Thyroid gland (tissue), 4 donors: ENCODE results near the gene PRR12. TPM values are rescaled to one million over a fixed set of nuclear protein-coding genes. Genes with fewer than 3 reads are reported as not detected.

Source experiments
- DNase-seq, 2 donors: peaks; one replicate each; pipeline ENCODE4 v3.0.0-alpha.2; 2019
- H3K27ac ChIP-seq, 3 donors: fragments of 200-600 bp; sonication (generic); 1 replicate in 2 of 3; 2 replicates in 1 of 3; pipeline ENCODE4 v1.5.1; 2016 to 2019; ENCODE audit warnings: mild to moderate bottlenecking in 1 of 3, moderate library complexity in 1 of 3
- H3K27me3 ChIP-seq: fragments of 200-600 bp; sonication (generic); one replicate; pipeline ENCODE4 v1.5.1; 2019
- H3K36me3 ChIP-seq, 2 donors: fragments of 200-600 bp; sonication (generic); one replicate each; pipeline ENCODE4 v1.5.1; 2016 to 2019
- H3K4me1 ChIP-seq, 2 donors: fragments of 200-600 bp; sonication (generic); one replicate each; pipeline ENCODE4 v1.5.1; 2017 to 2019
- H3K4me3 ChIP-seq, 3 donors: fragments of 200-600 bp; sonication (generic); replicated peaks in 1 of 3; 1 replicate in 2 of 3; 2 replicates in 1 of 3; pipeline ENCODE4 v1.5.1; 2016; ENCODE audit warnings: mild to moderate bottlenecking in 1 of 3
- H3K9me3 ChIP-seq: fragments of 200-600 bp; sonication (generic); one replicate; pipeline ENCODE4 v1.5.1; 2017
- CTCF ChIP-seq, 6 experiments: fragments of 200-600 bp in 3 of 6; fragments of 450-650 bp in 3 of 6; sonication (generic) in 3 of 6; IDR thresholded peaks; one replicate each; pipeline ENCODE4 v1.5.1; 2016 to 2019; ENCODE audit warnings: antibody characterized with exemption in 6 of 6, mild to moderate bottlenecking in 2 of 6, inconsistent platforms in 1 of 6, moderate library complexity in 1 of 6
- POLR2A ChIP-seq, 2 donors: fragments of 450-650 bp; IDR thresholded peaks; one replicate each; pipeline ENCODE4 v1.6.1; 2017; ENCODE audit warnings: antibody characterized with exemption in 2 of 2, mild to moderate bottlenecking in 2 of 2, moderate library complexity in 1 of 2
- WGBS, 2 donors: methylation state at CpG; one replicate each; pipeline ENCODE4 v1.1.5; 2017; 5-methylcytosine and 5-hydroxymethylcytosine counted together
- intact Hi-C: fragments of 100-400 bp; cut with DNase I; formaldehyde crosslinking; loops from one replicate; pipeline ENCODE4 v1.15.1; 2023
- total RNA-seq, 4 donors: library from RNA; depleted of rRNA; stranded (reverse); fragments of >200 nt; gene quantifications; one replicate each; pipeline ENCODE4 v1.2.3, GENCODE V29; 2016

PRR12 gene
- total RNA-seq, 4 donors from 2014 or later: 7.3 to 15.6 (median 12.4) TPM

- Histone ChIP-seq H3K36me3 (no peaks in the 10 kb centered on the region), H3K9me3 (no peaks in the 10 kb centered on the region), H3K4me1 (peaks cover 25 to 57% of the 10 kb centered on the region in 2 donors), H3K27me3 (no peaks in the 10 kb centered on the region), H3K27ac (peak within 1 kb of the TSS; percentile 95 to 98 (median 96)), H3K4me3 (peak within 1 kb of the TSS; percentile 5 to 75 (median 72))
- 0 to 1% methylated on average over 45 to 48 of the region's 51 CpGs for WGBS, 2 donors
- peak; percentile 100 for DNase-seq
- TF ChIP-seq POLR2A (IDR thresholded peaks at IDR 0.05): peak in 1 of 2 donors; percentile 92
- TF ChIP-seq CTCF (IDR thresholded peaks at IDR 0.05): no peak
- intact Hi-C loops: no loop called here
Observed at GRCh38 chr19:49640113-49640898, 49.3 kb downstream of the PRR12 start, which contains the start of gene RRAS. RRAS (minus strand) TSS chr19:49640143; CDS start chr19:49640098, 45 bp downstream.

GRCh38 chr19:49641688-49642491 is 50.9 kb downstream of the PRR12 start, which contains the start of gene SCAF1:
SCAF1 (plus strand) TSS chr19:49642209; CDS start chr19:49645027, 2,818 bp downstream.
- WGBS, 2 donors: 0% methylated on average over 20 to 40 of the region's 87 CpGs
- TF ChIP-seq POLR2A (IDR thresholded peaks at IDR 0.05) (peak; percentile 83 to 86), CTCF (IDR thresholded peaks at IDR 0.05) (no peak)
- no peaks in the 10 kb centered on the region for H3K9me3 ChIP-seq
- intact Hi-C loops: no loop called here
- peak within 1 kb of the TSS; percentile 47 to 90 (median 75) for H3K4me3 ChIP-seq
- peaks cover 6% of the 10 kb centered on the region in 2 donors for H3K36me3 ChIP-seq
- peak; percentile 99 to 100 for DNase-seq
- peaks cover 25 to 51% of the 10 kb centered on the region in 2 donors for H3K4me1 ChIP-seq
- no peaks in the 10 kb centered on the region for H3K27me3 ChIP-seq
- peak within 1 kb of the TSS; percentile 95 to 98 (median 96) for H3K27ac ChIP-seq

- peak overlapping the region; percentile 63 to 90 (median 75) for H3K27ac ChIP-seq
- WGBS, 2 donors: 7 to 11% methylated on average over 5 of the region's 5 CpGs
- peak overlapping the region; percentile 47 to 90 (median 75) for H3K4me3 ChIP-seq
- intact Hi-C loops: no loop called here
- no peaks in the 10 kb centered on the region for H3K9me3 ChIP-seq
- no peak for TF ChIP-seq POLR2A (IDR thresholded peaks at IDR 0.05)
- no peak for TF ChIP-seq CTCF (IDR thresholded peaks at IDR 0.05)
- H3K27me3 ChIP-seq: no peaks in the 10 kb centered on the region
- peaks cover 25 to 48% of the 10 kb centered on the region in 2 donors for H3K4me1 ChIP-seq
- peaks cover 11 to 13% of the 10 kb centered on the region in 2 donors for H3K36me3 ChIP-seq
- no peak for DNase-seq
Observed at GRCh38 chr19:49642492-49643035, 51.6 kb downstream of the PRR12 start.

GRCh38 chr19:49643466-49643865 is 52.5 kb downstream of the PRR12 start:
- no peak for DNase-seq
- H3K27ac ChIP-seq: peak overlapping the region in 1 of 3 donors; percentile 75
- no peak for TF ChIP-seq CTCF (IDR thresholded peaks at IDR 0.05)
- no peak for TF ChIP-seq POLR2A (IDR thresholded peaks at IDR 0.05)
- H3K27me3 ChIP-seq: no peaks in the 10 kb centered on the region
- H3K36me3 ChIP-seq: peaks cover 11 to 13% of the 10 kb centered on the region in 2 donors
- WGBS, 2 donors: 85% methylated on average over 2 of the region's 2 CpGs
- H3K4me3 ChIP-seq: no peak overlapping the region
- H3K4me1 ChIP-seq: peaks cover 21 to 39% of the 10 kb centered on the region in 2 donors
- no peaks in the 10 kb centered on the region for H3K9me3 ChIP-seq
- intact Hi-C loops: no loop called here
